IMR-90 (cell line): ENCODE measurements around the gene RPS6KA3. TPM values are rescaled to one million over a fixed set of nuclear protein-coding genes. Genes with fewer than 3 reads are reported as not detected.

Experiments used
- ATAC-seq: fragments of 200-7000 bp; cut with Tn5 transposase; 2 replicates; pipeline ENCODE4 v1.9.1; 2020; ENCODE audit warnings: low read depth, mild to moderate bottlenecking, moderate library complexity
- BruUV-seq: library from RNA; stranded (reverse); fragments of 400-500 nt; replicated peaks from 2 replicates; lab custom pipeline; 2021; lab: Mats Ljungman, UMichigan
- CTCF ChIA-PET: fragments of 300-600 bp; formaldehyde crosslinking; extraction: SDS; loops from one replicate; lab custom pipeline; 2021; ENCODE audit warnings: antibody characterized with exemption; lab: Yijun Ruan, JAX
- POLR2A ChIA-PET: fragments of 300-600 bp; sonication (Branson Sonifier 250); formaldehyde crosslinking; loops from one replicate; lab custom pipeline; 2022; ENCODE audit warnings: antibody characterized with exemption; ENCODE audit not compliant: unreplicated experiment; lab: Charles Lee
- DNase-seq: peaks from one replicate; pipeline ENCODE4 v3.0.0; 2013
- H2AFZ ChIP-seq: replicated peaks from 2 replicates; pipeline ENCODE3; 2013; ENCODE audit warnings: low read length, mild to moderate bottlenecking; ENCODE audit not compliant: poor library complexity
- H2AK5ac ChIP-seq: 2 replicates; pipeline ENCODE4 v1.6.1; 2013; ENCODE audit warnings: low read depth, low read length, inconsistent platforms
- H2AK9ac ChIP-seq: replicated peaks from 2 replicates; pipeline ENCODE3; 2013; ENCODE audit warnings: mild to moderate bottlenecking, low read depth, low read length, moderate library complexity; ENCODE audit not compliant: poor library complexity
- H2BK120ac ChIP-seq: 2 replicates; pipeline ENCODE4 v1.6.1; 2013; ENCODE audit warnings: low read depth, low read length, inconsistent platforms
- H2BK15ac ChIP-seq: 3 replicates; pipeline ENCODE4 v1.6.1; 2013; ENCODE audit warnings: low read depth, low read length, inconsistent platforms
- H2BK20ac ChIP-seq: 2 replicates; pipeline ENCODE4 v1.6.1; 2013; ENCODE audit warnings: low read depth, mild to moderate bottlenecking, inconsistent platforms, low read length, moderate library complexity
- H2BK5ac ChIP-seq: 2 replicates; pipeline ENCODE4 v1.6.1; 2013; ENCODE audit warnings: mild to moderate bottlenecking, low read depth, low read length, inconsistent platforms; ENCODE audit not compliant: poor library complexity, severe bottlenecking
- H3K14ac ChIP-seq: replicated peaks from 2 replicates; pipeline ENCODE4 v1.6.1; 2013; ENCODE audit warnings: low read depth, low read length, inconsistent platforms
- H3K18ac ChIP-seq: 2 replicates; pipeline ENCODE4 v1.6.1; 2013; ENCODE audit warnings: low read depth, low read length, control low read depth
- H3K23ac ChIP-seq: 2 replicates; pipeline ENCODE4 v1.6.1; 2013; ENCODE audit warnings: low read depth, low read length, inconsistent platforms
- H3K27ac ChIP-seq: 2 replicates; pipeline ENCODE4 v1.5.1; 2013; ENCODE audit warnings: mild to moderate bottlenecking, control low read depth, low read length; ENCODE audit not compliant: insufficient read depth
- H3K27me3 ChIP-seq: 2 replicates; pipeline ENCODE4 v1.6.1; 2013; ENCODE audit warnings: low read length; ENCODE audit not compliant: control insufficient read depth, insufficient read depth
- H3K36me3 ChIP-seq: 2 replicates; pipeline ENCODE4 v1.6.1; 2013; ENCODE audit warnings: low read length, mixed read lengths; ENCODE audit not compliant: control insufficient read depth, insufficient read depth
- H3K4ac ChIP-seq: 2 replicates; pipeline ENCODE4 v1.6.1; 2013; ENCODE audit warnings: low read depth, low read length, inconsistent platforms
- H3K4me1 ChIP-seq: 2 replicates; pipeline ENCODE4 v1.6.1; 2013; ENCODE audit warnings: low read length, mixed read lengths; ENCODE audit not compliant: control insufficient read depth, insufficient read depth
- H3K4me2 ChIP-seq: 2 replicates; pipeline ENCODE4 v1.6.1; 2013; ENCODE audit warnings: low read depth, mild to moderate bottlenecking, control low read depth, low read length, moderate library complexity
- H3K4me3 ChIP-seq: 2 replicates; pipeline ENCODE4 v1.5.1; 2013; ENCODE audit warnings: low read depth, mild to moderate bottlenecking, control low read depth, low read length, moderate library complexity; ENCODE audit not compliant: insufficient read depth
- H3K56ac ChIP-seq: 2 replicates; pipeline ENCODE4 v1.6.1; 2013; ENCODE audit warnings: low read length, inconsistent platforms; ENCODE audit not compliant: insufficient read depth; ENCODE audit errors: extremely low read depth
- H3K79me1 ChIP-seq, 2 experiments: 2 replicates each; pipeline ENCODE4 v1.6.1; 2013; ENCODE audit warnings: low read length in 2 of 2, inconsistent platforms in 1 of 2, low read depth in 1 of 2
- H3K9ac ChIP-seq: 2 replicates; pipeline ENCODE4 v1.6.1; 2013; ENCODE audit warnings: low read depth, low read length, control low read depth
- H3K9me1 ChIP-seq: 2 replicates; pipeline ENCODE4 v1.6.1; 2013; ENCODE audit warnings: low read length, inconsistent platforms; ENCODE audit not compliant: insufficient read depth
- H3K9me3 ChIP-seq: 2 replicates; pipeline ENCODE4 v1.6.1; 2013; ENCODE audit warnings: low read length; ENCODE audit not compliant: control insufficient read depth, insufficient read depth
- H4K20me1 ChIP-seq: 2 replicates; pipeline ENCODE4 v1.6.1; 2013; ENCODE audit warnings: low read length, inconsistent platforms; ENCODE audit not compliant: insufficient read depth
- H4K5ac ChIP-seq: 2 replicates; pipeline ENCODE4 v1.6.1; 2013; ENCODE audit warnings: mild to moderate bottlenecking, low read depth, low read length, control low read depth
- H4K8ac ChIP-seq, 2 experiments: 2 replicates each; pipeline ENCODE4 v1.6.1; 2013; ENCODE audit warnings: low read depth in 2 of 2, low read length in 2 of 2, control low read depth in 1 of 2, inconsistent platforms in 1 of 2
- H4K91ac ChIP-seq: 2 replicates; pipeline ENCODE4 v1.6.1; 2013; ENCODE audit warnings: low read depth, low read length, inconsistent platforms; ENCODE audit not compliant: insufficient read depth
- BHLHE40 ChIP-seq: fragments of 150-350 bp; IDR thresholded peaks from 2 replicates; pipeline ENCODE4 v1.6.1; 2016; ENCODE audit warnings: mild to moderate bottlenecking, low read depth, low read length
- CHD1 ChIP-seq: IDR thresholded peaks from 2 replicates; pipeline ENCODE4 v1.6.1; 2012; ENCODE audit warnings: low read depth, low read length, improper control_type of control experiment
- CTCF ChIP-seq: conservative IDR thresholded peaks from 2 replicates; pipeline ENCODE4 v1.5.1; 2012; ENCODE audit warnings: mild to moderate bottlenecking, low read depth, low read length, improper control_type of control experiment
- MAZ ChIP-seq: IDR thresholded peaks from 2 replicates; pipeline ENCODE4 v1.6.1; 2012; ENCODE audit warnings: low read depth, mild to moderate bottlenecking, low read length, improper control_type of control experiment, moderate library complexity, borderline replicate concordance
- MXI1 ChIP-seq: IDR thresholded peaks from 2 replicates; pipeline ENCODE4 v1.6.1; 2012; ENCODE audit warnings: low read depth, mild to moderate bottlenecking, low read length, moderate library complexity, borderline replicate concordance
- NFE2L2 ChIP-seq: fragments of 150-350 bp; IDR thresholded peaks from 2 replicates; pipeline ENCODE4 v1.6.1; 2016; ENCODE audit warnings: low read depth, mild to moderate bottlenecking, low read length
- POLR2A ChIP-seq: IDR thresholded peaks from 2 replicates; pipeline ENCODE4 v1.6.1; 2012; ENCODE audit warnings: mild to moderate bottlenecking, low read depth, low read length
- RAD21 ChIP-seq: IDR thresholded peaks from 2 replicates; pipeline ENCODE4 v1.6.1; 2012; ENCODE audit warnings: low read length, improper control_type of control experiment
- USF2 ChIP-seq: fragments of 150-350 bp; IDR thresholded peaks from 2 replicates; pipeline ENCODE4 v1.6.1; 2017; ENCODE audit warnings: mild to moderate bottlenecking, antibody characterized with exemption, low read length, low read depth
- WGBS, 2 experiments: methylation state at CpG; one replicate each; pipeline versions ENCODE4 v1.1.5 to v1.1.7; 2013; ENCODE audit warnings: missing lambda C conversion rate in 2 of 2; ENCODE audit not compliant: insufficient read length in 1 of 2; ENCODE audit errors: extremely low coverage in 2 of 2; 5-methylcytosine and 5-hydroxymethylcytosine counted together
- dilution Hi-C: fragments of 300-500 bp; cut with HindIII; formaldehyde crosslinking; loops from one replicate; pipeline ENCODE4 v1.14.3; 2018; ENCODE audit warnings: low sequenced_read_pairs; ENCODE audit not compliant: unreplicated experiment
- in situ Hi-C: fragments of 300-500 bp; cut with MboI; formaldehyde crosslinking; loops from 3 replicates; pipeline ENCODE4 v1.14.3; 2019; ENCODE audit warnings: low sequenced_read_pairs, inconsistent platforms, mixed read lengths
- intact Hi-C: fragments of 100-400 bp; cut with micrococcal nuclease; formaldehyde crosslinking; loops from 2 replicates; pipeline ENCODE4 v1.10.0; 2022
- polyA plus RNA-seq, 3 experiments: library from polyadenylated mRNA; depleted of rRNA; stranded (reverse); fragments of >200 nt; gene quantifications; 2 replicates each; pipeline ENCODE4 v1.2.3, GENCODE V29; 2012; ENCODE audit warnings: low replicate concordance in 1 of 3
- total RNA-seq: library from RNA; depleted of rRNA; stranded (reverse); fragments of >200 nt; gene quantifications from 2 replicates; pipeline ENCODE4 v1.2.3, GENCODE V29; 2012

Gene RPS6KA3
- total and polyA plus RNA-seq, 2 of the 4 experiments (the other 2 are of a cell fraction), result 20.8 to 43.9 TPM

GRCh38 chrX:20151689-20152088 is 115.0 kb downstream of the RPS6KA3 start:
- no peak for DNase-seq
- in situ Hi-C loops, result no loop called here
- Histone ChIP-seq H4K91ac (no peak overlapping the region), H3K79me1 (no peaks in the 10 kb centered on the region), H4K5ac (no peak overlapping the region), H3K56ac (no peak overlapping the region), H3K27ac (no peak overlapping the region), H2AFZ (no peak overlapping the region), H3K9me3 (no peaks in the 10 kb centered on the region), H2BK5ac (no peak overlapping the region), H2BK15ac (no peak overlapping the region), H2AK9ac (no peak overlapping the region), H3K4me2 (no peak overlapping the region), H3K9ac (no peak overlapping the region), H2AK5ac (no peak overlapping the region), H3K9me1 (no peaks in the 10 kb centered on the region), H3K18ac (no peak overlapping the region), H3K23ac (no peak overlapping the region), H3K4ac (no peak overlapping the region), H2BK120ac (no peak overlapping the region), H3K4me1 (no peaks in the 10 kb centered on the region), H4K20me1 (no peaks in the 10 kb centered on the region), H2BK20ac (no peak overlapping the region), H3K27me3 (peaks cover 7% of the 10 kb centered on the region; the same call in 1 of the 2 replicates), H4K8ac (no peak overlapping the region), H3K4me3 (no peak overlapping the region), H3K14ac (no peak overlapping the region), H3K36me3 (peaks cover 8% of the 10 kb centered on the region)
- no peak for ATAC-seq
- 93% methylated on average over 2 of the region's 3 CpGs; no CpG with 5 or more reads in 1 of the 2 experiments for WGBS, 2 experiments
- ChIA-PET CTCF (interaction anchor here (0.9 kb wide), 1 partner anchor 10 kb away, joined by 3 read pairs; the partner anchor contains the start of gene EIF1AX), POLR2A (no interaction called here)
- intact Hi-C loops, result no loop called here
- no TSS peak for BruUV-seq
- dilution Hi-C loops, result no loop called here
- no peak for TF ChIP-seq POLR2A
- TF ChIP-seq MAZ, result no peak
- TF ChIP-seq NFE2L2, result no peak
- no peak for TF ChIP-seq RAD21
- no peak for TF ChIP-seq CHD1
- no peak for TF ChIP-seq MXI1
- no peak for TF ChIP-seq BHLHE40
- TF ChIP-seq USF2, result no peak
- TF ChIP-seq CTCF, result no peak
